Esophagus squamous epithelium (tissue), 5 donors: ENCODE measurements around the gene TIAM2. TPM values are rescaled to one million over a fixed set of nuclear protein-coding genes. Genes with fewer than 3 reads are reported as not detected.
"Not testable (repeated sequence)": the region's sequence is repeated elsewhere in the genome, so short reads cannot be mapped to it uniquely, and the experiment has no call there.

ENCODE experiments used
- DNase-seq: peaks from one replicate; lab custom pipeline; 2025; lab: John Stamatoyannopoulos, UW
- H3K27ac ChIP-seq, 4 donors: fragments of 200-600 bp; sonication (generic); one replicate each; pipeline ENCODE4 v1.5.1; 2016 to 2019; ENCODE audit warnings: mild to moderate bottlenecking in 1 of 4
- H3K27me3 ChIP-seq, 4 donors: fragments of 200-600 bp; sonication (generic); 1 replicate in 3 of 4; 2 replicates in 1 of 4; pipeline versions ENCODE4 v1.5.1 to v1.6.0; 2017 to 2021; ENCODE audit warnings: antibody characterized with exemption in 1 of 4
- H3K36me3 ChIP-seq, 3 donors: fragments of 200-600 bp; sonication (generic); one replicate each; pipeline ENCODE4 v1.5.1; 2016 to 2019
- H3K4me1 ChIP-seq, 3 donors: fragments of 200-600 bp; sonication (generic); one replicate each; pipeline ENCODE4 v1.5.1; 2017 to 2019
- H3K4me3 ChIP-seq, 4 donors: fragments of 200-600 bp; sonication (generic); 1 replicate in 3 of 4; 2 replicates in 1 of 4; pipeline ENCODE4 v1.5.1; 2016 to 2019; ENCODE audit warnings: mild to moderate bottlenecking in 2 of 4, moderate library complexity in 1 of 4
- H3K9me3 ChIP-seq, 3 donors: fragments of 200-600 bp; sonication (generic); one replicate each; pipeline ENCODE4 v1.5.1; 2016 to 2019
- CTCF ChIP-seq, 6 experiments: fragments of 450-650 bp in 4 of 6; fragments of 200-600 bp in 2 of 6; sonication (generic) in 2 of 6; IDR thresholded peaks; one replicate each; pipeline ENCODE4 v1.5.1; 2016 to 2019; ENCODE audit warnings: antibody characterized with exemption in 6 of 6, mild to moderate bottlenecking in 4 of 6, moderate library complexity in 4 of 6
- POLR2A ChIP-seq, 4 donors: fragments of 450-650 bp; IDR thresholded peaks; one replicate each; pipeline ENCODE4 v1.6.1; 2017; ENCODE audit warnings: antibody characterized with exemption in 4 of 4, mild to moderate bottlenecking in 4 of 4, moderate library complexity in 3 of 4
- WGBS, 2 donors: methylation state at CpG; one replicate each; pipeline ENCODE4 v1.1.5; 2018; 5-methylcytosine and 5-hydroxymethylcytosine counted together
- intact Hi-C: fragments of 100-400 bp; cut with DNase I; formaldehyde crosslinking; loops from one replicate; pipeline ENCODE4 v1.15.0; 2022
- total RNA-seq, 4 donors: library from RNA; depleted of rRNA; stranded (reverse); fragments of >200 nt; gene quantifications; one replicate each; pipeline ENCODE4 v1.1.0, GENCODE V29; 2016
- donor health status: DM: yes; HTN: yes; CAD: no.

The TIAM2 gene
- total RNA-seq, 4 donors from 2014 or later: 2.3 to 10.3 (median 5.6) TPM

GRCh38 chr6:155093430-155093829 lies 98.3 kb downstream of the TIAM2 start:
- no peaks in the 10 kb centered on the region for H3K27me3 ChIP-seq
- H3K9me3 ChIP-seq: no peaks in the 10 kb centered on the region
- H3K4me3 ChIP-seq: no peak overlapping the region
- H3K4me1 ChIP-seq: no peaks in the 10 kb centered on the region
- DNase-seq: no peak
- no peaks in the 10 kb centered on the region for H3K36me3 ChIP-seq
- intact Hi-C loops: no loop called here
- no peak for TF ChIP-seq POLR2A (IDR thresholded peaks at IDR 0.05)
- H3K27ac ChIP-seq: no peak overlapping the region
- WGBS, 2 donors: 73 to 82% methylated on average over 6 to 7 of the region's 7 CpGs

- Histone ChIP-seq H3K9me3 (no peaks in the 10 kb centered on the region), H3K36me3 (no peaks in the 10 kb centered on the region), H3K27me3 (no peaks in the 10 kb centered on the region), H3K27ac (no peak overlapping the region), H3K4me3 (no peak overlapping the region), H3K4me1 (no peaks in the 10 kb centered on the region)
- intact Hi-C loops: no loop called here
- no peak for DNase-seq
- no peak for TF ChIP-seq CTCF (IDR thresholded peaks at IDR 0.05)
- no peak for TF ChIP-seq POLR2A (IDR thresholded peaks at IDR 0.05)
- 70 to 82% methylated on average over 7 to 8 of the region's 8 CpGs for WGBS, 2 donors
These were observed 105.0 kb downstream of the TIAM2 start for GRCh38 chr6:155100087-155100486.

- Histone ChIP-seq H3K36me3 (no peaks in the 10 kb centered on the region), H3K9me3 (no peaks in the 10 kb centered on the region), H3K4me1 (no peaks in the 10 kb centered on the region), H3K4me3 (no peak overlapping the region), H3K27ac (no peak overlapping the region), H3K27me3 (no peaks in the 10 kb centered on the region)
- 92 to 99% methylated on average over 6 of the region's 6 CpGs for WGBS, 2 donors
- TF ChIP-seq POLR2A (IDR thresholded peaks at IDR 0.05): no peak
- TF ChIP-seq CTCF (IDR thresholded peaks at IDR 0.05): no peak
- intact Hi-C loops: no loop called here
- DNase-seq: no peak
These were observed 105.5 kb downstream of the TIAM2 start for GRCh38 chr6:155100591-155100990.

- 83 to 86% methylated on average over 9 of the region's 9 CpGs for WGBS, 2 donors
- H3K36me3 ChIP-seq, H3K9me3 ChIP-seq, intact Hi-C loops, H3K27me3 ChIP-seq, H3K27ac ChIP-seq, DNase-seq, H3K4me1 ChIP-seq, H3K4me3 ChIP-seq: not testable (repeated sequence)
These were observed 108.0 kb downstream of the TIAM2 start for GRCh38 chr6:155103083-155103645.

GRCh38 chr6:155103816-155104366 lies 108.8 kb downstream of the TIAM2 start:
- Histone ChIP-seq H3K27me3 (no peaks in the 10 kb centered on the region), H3K4me1 (no peaks in the 10 kb centered on the region), H3K4me3 (no peak overlapping the region), H3K36me3 (no peaks in the 10 kb centered on the region), H3K27ac (no peak overlapping the region), H3K9me3 (no peaks in the 10 kb centered on the region)
- DNase-seq: no peak
- TF ChIP-seq CTCF (IDR thresholded peaks at IDR 0.05): no peak
- TF ChIP-seq POLR2A (IDR thresholded peaks at IDR 0.05): no peak
- 30 to 31% methylated on average over 5 of the region's 5 CpGs for WGBS, 2 donors
- intact Hi-C loops: no loop called here

- Histone ChIP-seq H3K4me1 (no peaks in the 10 kb centered on the region), H3K27me3 (no peaks in the 10 kb centered on the region), H3K4me3 (no peak overlapping the region), H3K27ac (no peak overlapping the region), H3K9me3 (no peaks in the 10 kb centered on the region), H3K36me3 (no peaks in the 10 kb centered on the region)
- no peak for TF ChIP-seq CTCF (IDR thresholded peaks at IDR 0.05)
- no peak for TF ChIP-seq POLR2A (IDR thresholded peaks at IDR 0.05)
- intact Hi-C loops: no loop called here
- 67 to 73% methylated on average over 2 to 8 of the region's 8 CpGs for WGBS, 2 donors
- DNase-seq: no peak
These were observed 111.5 kb downstream of the TIAM2 start for GRCh38 chr6:155106456-155107115.
